Osteocyte (in vitro differentiated cells): Measurements from ENCODE around the gene GRHPR. TPM values are rescaled to one million over a fixed set of nuclear protein-coding genes. Genes with fewer than 3 reads are reported as not detected.

Source experiments
- DNase-seq: peaks from one replicate; pipeline ENCODE4 v3.0.0; 2021; ENCODE audit warnings: mixed read lengths; ENCODE audit not compliant: unreplicated experiment; ENCODE audit errors: extremely low spot score
- H3K27ac Mint-ChIP-seq: one replicate; pipeline ENCODE4 v1.8.0; 2021; ENCODE audit warnings: mild to moderate bottlenecking, mixed read lengths; ENCODE audit not compliant: unreplicated experiment
- H3K27me3 Mint-ChIP-seq: one replicate; pipeline ENCODE4 v1.8.0; 2021; ENCODE audit warnings: mixed read lengths; ENCODE audit not compliant: unreplicated experiment
- H3K36me3 Mint-ChIP-seq: one replicate; pipeline ENCODE4 v1.8.0; 2021; ENCODE audit warnings: mixed read lengths; ENCODE audit not compliant: unreplicated experiment
- H3K4me1 Mint-ChIP-seq: one replicate; pipeline ENCODE4 v1.8.0; 2021; ENCODE audit warnings: mixed read lengths; ENCODE audit not compliant: unreplicated experiment
- H3K4me3 Mint-ChIP-seq: one replicate; pipeline ENCODE4 v1.8.0; 2021; ENCODE audit warnings: mild to moderate bottlenecking, moderate library complexity, mixed read lengths; ENCODE audit not compliant: unreplicated experiment
- H3K9me3 Mint-ChIP-seq: one replicate; pipeline ENCODE4 v1.8.0; 2021; ENCODE audit warnings: mixed read lengths; ENCODE audit not compliant: unreplicated experiment
- total RNA-seq: library from RNA; stranded (reverse); gene quantifications from 2 replicates; pipeline ENCODE4 v1.2.1, GENCODE V29; 2021
- TF ChIP-seq, protein P1 (sequence below): fragments of 200-600 bp; sonication (generic); IDR thresholded peaks from 2 replicates; pipeline ENCODE4 v1.5.0; 2021; ENCODE audit warnings: antibody characterized with exemption, mild to moderate bottlenecking, moderate library complexity

The GRHPR gene
- total RNA-seq, 1 donor from 2014 or later, result 111 TPM

GRCh38 chr9:37451628-37452027 lies 29.1 kb downstream of the GRHPR start:
- no peaks in the 10 kb centered on the region for H3K9me3 Mint-ChIP-seq
- TF ChIP-seq, protein P1, sequence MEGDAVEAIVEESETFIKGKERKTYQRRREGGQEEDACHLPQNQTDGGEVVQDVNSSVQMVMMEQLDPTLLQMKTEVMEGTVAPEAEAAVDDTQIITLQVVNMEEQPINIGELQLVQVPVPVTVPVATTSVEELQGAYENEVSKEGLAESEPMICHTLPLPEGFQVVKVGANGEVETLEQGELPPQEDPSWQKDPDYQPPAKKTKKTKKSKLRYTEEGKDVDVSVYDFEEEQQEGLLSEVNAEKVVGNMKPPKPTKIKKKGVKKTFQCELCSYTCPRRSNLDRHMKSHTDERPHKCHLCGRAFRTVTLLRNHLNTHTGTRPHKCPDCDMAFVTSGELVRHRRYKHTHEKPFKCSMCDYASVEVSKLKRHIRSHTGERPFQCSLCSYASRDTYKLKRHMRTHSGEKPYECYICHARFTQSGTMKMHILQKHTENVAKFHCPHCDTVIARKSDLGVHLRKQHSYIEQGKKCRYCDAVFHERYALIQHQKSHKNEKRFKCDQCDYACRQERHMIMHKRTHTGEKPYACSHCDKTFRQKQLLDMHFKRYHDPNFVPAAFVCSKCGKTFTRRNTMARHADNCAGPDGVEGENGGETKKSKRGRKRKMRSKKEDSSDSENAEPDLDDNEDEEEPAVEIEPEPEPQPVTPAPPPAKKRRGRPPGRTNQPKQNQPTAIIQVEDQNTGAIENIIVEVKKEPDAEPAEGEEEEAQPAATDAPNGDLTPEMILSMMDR, result no peak
- H3K27ac Mint-ChIP-seq, result no peak overlapping the region
- H3K27me3 Mint-ChIP-seq, result no peaks in the 10 kb centered on the region
- DNase-seq, result no peak
- no peak overlapping the region for H3K4me3 Mint-ChIP-seq
- peaks cover 18% of the 10 kb centered on the region for H3K36me3 Mint-ChIP-seq
- peaks cover 7% of the 10 kb centered on the region for H3K4me1 Mint-ChIP-seq

- TF ChIP-seq, protein P1, result no peak
- H3K27me3 Mint-ChIP-seq, result no peaks in the 10 kb centered on the region
- peaks cover 20% of the 10 kb centered on the region for H3K36me3 Mint-ChIP-seq
- no peaks in the 10 kb centered on the region for H3K9me3 Mint-ChIP-seq
- DNase-seq, result no peak
- peaks cover 7% of the 10 kb centered on the region for H3K4me1 Mint-ChIP-seq
- H3K4me3 Mint-ChIP-seq, result no peak overlapping the region
- no peak overlapping the region for H3K27ac Mint-ChIP-seq
Observed at GRCh38 chr9:37452611-37453010, 30.1 kb downstream of the GRHPR start.

DNA sequence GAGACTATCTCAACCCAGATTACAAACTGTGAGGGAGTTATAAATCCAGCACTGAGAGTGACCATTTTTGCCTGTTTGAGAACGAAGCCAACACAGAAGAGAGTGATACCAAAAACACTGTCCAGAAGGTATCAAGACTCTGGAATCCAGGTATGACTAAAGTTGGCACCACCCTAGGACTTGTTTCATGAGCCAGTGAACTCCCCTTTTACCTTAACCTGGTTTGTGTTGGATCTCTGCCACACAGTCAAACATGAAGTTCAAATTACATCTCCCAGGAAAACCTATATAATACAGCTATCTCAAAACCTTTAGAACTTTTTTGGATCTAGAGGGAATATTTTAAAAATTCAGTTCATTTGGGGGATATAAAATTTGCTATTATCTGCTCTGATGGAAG lies 31.3 kb downstream of the GRHPR start:
- Mint-ChIP-seq H3K36me3 (peaks cover 17% of the 10 kb centered on the region), H3K4me1 (peaks cover 6% of the 10 kb centered on the region), H3K4me3 (no peak overlapping the region), H3K27ac (no peak overlapping the region), H3K9me3 (no peaks in the 10 kb centered on the region), H3K27me3 (no peaks in the 10 kb centered on the region)
- DNase-seq, result no peak
- TF ChIP-seq, protein P1, result no peak

DNA sequence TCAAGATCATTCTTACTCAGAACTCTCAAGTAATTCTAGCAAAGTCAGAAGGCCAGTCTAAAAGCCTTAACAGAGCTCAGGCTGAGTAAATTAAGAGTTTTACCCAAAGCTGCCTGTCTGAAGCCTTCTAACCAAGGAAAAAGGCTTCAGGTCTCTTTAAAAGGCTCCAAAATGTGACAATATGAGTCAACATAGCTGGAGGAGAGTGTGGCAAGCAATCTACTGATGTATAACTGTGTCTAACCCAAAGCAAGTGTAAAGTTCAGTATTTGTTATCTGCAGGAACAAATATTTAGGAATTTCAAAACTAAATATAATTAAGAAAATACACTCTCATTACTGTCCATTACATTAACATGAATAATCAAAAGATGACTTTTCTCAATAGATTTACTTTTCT lies 31.7 kb downstream of the GRHPR start:
- TF ChIP-seq, protein P1, result no peak
- H3K4me3 Mint-ChIP-seq, result no peak overlapping the region
- peaks cover 17% of the 10 kb centered on the region for H3K36me3 Mint-ChIP-seq
- no peaks in the 10 kb centered on the region for H3K27me3 Mint-ChIP-seq
- H3K27ac Mint-ChIP-seq, result no peak overlapping the region
- H3K4me1 Mint-ChIP-seq, result peaks cover 6% of the 10 kb centered on the region
- H3K9me3 Mint-ChIP-seq, result no peaks in the 10 kb centered on the region
- DNase-seq, result no peak

DNA sequence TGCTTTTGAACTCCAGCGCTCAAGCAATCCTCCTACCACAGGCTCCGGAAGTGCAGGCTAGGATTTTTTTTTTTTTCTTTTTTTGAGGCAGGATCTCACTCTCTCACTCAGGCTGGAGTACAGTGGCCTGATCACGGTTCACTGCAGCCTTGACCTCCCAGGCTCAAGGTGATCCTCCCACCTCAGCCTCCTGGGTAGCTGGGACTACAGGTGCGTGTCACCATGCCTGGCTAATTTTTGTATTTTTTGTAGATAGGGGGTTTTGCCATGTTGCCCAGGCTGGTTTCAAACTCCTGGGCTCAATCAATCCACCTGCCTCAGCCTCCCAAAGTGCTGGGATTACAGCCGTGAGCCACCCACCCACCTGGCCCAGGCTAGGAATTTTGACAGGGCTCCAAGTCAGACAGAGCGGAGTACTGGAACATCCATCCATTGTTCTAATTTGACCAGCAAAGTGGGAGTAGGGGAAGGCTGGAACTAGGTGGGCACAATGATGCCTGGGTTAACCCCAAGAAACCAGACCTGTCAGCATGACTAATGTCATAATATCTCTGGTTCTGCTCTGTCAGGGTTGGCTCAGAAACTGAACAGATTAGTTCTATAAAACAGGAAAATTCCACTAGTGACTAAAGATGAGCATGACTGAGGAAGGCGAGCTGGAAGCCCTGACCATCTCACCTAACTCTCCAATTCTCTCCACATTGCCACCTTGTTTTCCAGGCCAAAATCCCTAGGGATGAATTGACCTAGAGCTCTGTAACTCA lies 33.6 kb downstream of the GRHPR start:
- H3K9me3 Mint-ChIP-seq, result no peaks in the 10 kb centered on the region
- TF ChIP-seq, protein P1, result no peak
- peaks cover 10% of the 10 kb centered on the region for H3K4me1 Mint-ChIP-seq
- H3K27me3 Mint-ChIP-seq, result no peaks in the 10 kb centered on the region
- H3K36me3 Mint-ChIP-seq, result peaks cover 14% of the 10 kb centered on the region
- no peak for DNase-seq
- no peak overlapping the region for H3K27ac Mint-ChIP-seq
- H3K4me3 Mint-ChIP-seq, result no peak overlapping the region
